ENCODE results near the gene CD93. TPM values are rescaled to one million over a fixed set of nuclear protein-coding genes. Genes with fewer than 3 reads are reported as not detected.

The CD93 gene
- total and polyA plus RNA-seq, 2 of the 8 experiments (the other 6 are each of a cell fraction or from before 2014, with no cell fraction given): under 0.01 to 0.07 TPM

DNA sequence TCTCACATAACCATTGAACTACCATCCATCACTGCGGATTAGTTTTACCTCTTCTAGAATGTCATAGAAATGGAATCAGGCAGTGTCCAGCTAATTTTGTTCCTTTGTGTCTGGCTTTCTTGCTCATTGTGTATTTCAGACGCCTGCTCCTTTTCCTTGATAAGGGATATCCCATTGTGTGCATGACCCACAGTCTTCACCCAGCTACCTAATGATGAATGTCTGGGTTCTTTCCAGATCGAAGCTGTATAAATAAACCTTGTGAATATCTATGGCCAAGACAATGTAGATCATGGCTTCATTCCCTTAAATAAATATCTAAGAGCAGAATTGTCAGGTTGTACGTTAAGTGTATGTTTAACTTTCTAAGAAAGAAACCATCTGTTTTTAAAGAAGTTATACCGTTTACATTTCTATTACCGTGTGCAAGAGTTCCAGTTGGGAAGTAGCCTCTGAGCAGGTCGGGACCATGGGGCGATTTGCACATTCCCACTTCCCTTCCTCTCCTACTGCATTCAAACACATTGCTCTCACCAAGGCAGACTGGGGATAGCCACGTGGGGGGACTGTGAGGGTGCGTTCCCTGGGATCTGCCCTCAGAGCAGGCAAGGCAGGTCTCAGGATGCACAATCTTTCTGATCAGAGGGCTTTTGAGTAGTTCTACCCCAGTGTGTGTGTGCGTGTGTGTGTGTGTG lies 13.1 kb downstream of the CD93 start:
- H3K27ac ChIP-seq (ENCODE audit: low read depth, low read length): no peak overlapping the region
- H3K14ac ChIP-seq (ENCODE audit: insufficient read length): no peak overlapping the region
- no peaks in the 10 kb centered on the region for H3K4me1 ChIP-seq (replicated peaks in 1 of 4; ENCODE audit: control insufficient read depth in 3 of 4, insufficient read depth in 4 of 4, low read length in 3 of 4)
- H3K36me3 ChIP-seq (ENCODE audit: control insufficient read depth in 2 of 4, insufficient read depth in 4 of 4, low read length in 3 of 4): no peaks in the 10 kb centered on the region
- ChIA-PET POLR2A (ENCODE audit: partially characterized antibody) (no interaction called here), CTCF (ENCODE audit: partially characterized antibody) (interaction anchor here (0.7 to 1.8 kb wide), 3 partner anchors 10 to 125 kb away, joined by 3 read pairs; no protein-coding TSS in a partner anchor)
- no peak overlapping the region for H2BK20ac ChIP-seq (ENCODE audit: low read length)
- H3K23me2 ChIP-seq (ENCODE audit: low read depth, low read length): no peaks in the 10 kb centered on the region
- H4K5ac ChIP-seq (ENCODE audit: insufficient read length, low read depth, low read length): no peak overlapping the region
- H3K4me3 ChIP-seq (ENCODE audit: extremely low read depth in 1 of 4, insufficient read depth in 2 of 4, low read depth in 3 of 4, low read length in 4 of 4): no peak overlapping the region
- no peak overlapping the region for H3K56ac ChIP-seq (replicated peaks; ENCODE audit: insufficient read length, low read depth, low read length)
- no peak overlapping the region for H4K91ac ChIP-seq (replicated peaks; ENCODE audit: insufficient read length, low read length)
- H2BK12ac ChIP-seq (ENCODE audit: low read depth, low read length): no peak overlapping the region
- H3K9ac ChIP-seq (replicated peaks in 1 of 4; ENCODE audit: extremely low read depth in 1 of 4, low read depth in 3 of 4, low read length in 3 of 4): no peak overlapping the region
- no peaks in the 10 kb centered on the region for H3K9me3 ChIP-seq (ENCODE audit: insufficient read depth in 2 of 2, low read depth in 1 of 2, low read length in 1 of 2)
- H3K79me1 ChIP-seq (ENCODE audit: low read depth, low read length): no peaks in the 10 kb centered on the region
- no peak overlapping the region for H3K23ac ChIP-seq (ENCODE audit: insufficient read length)
- no peak overlapping the region; the same call in 1 of the 2 replicates for H2BK15ac ChIP-seq (ENCODE audit: low read length)
- 79% methylated on average over 11 of the region's 11 CpGs; no CpG with 5 or more reads in 1 of the 2 experiments for WGBS, 2 experiments (ENCODE audit: extremely low coverage in 1 of 2, insufficient coverage in 1 of 2, insufficient read length in 1 of 2, insufficient replicate concordance in 2 of 2, low coverage in 1 of 2, low lambda C conversion rate in 2 of 2, missing lambda C conversion rate in 1 of 2)
- H2AK5ac ChIP-seq (ENCODE audit: low read depth, low read length): no peak overlapping the region
- H4K20me1 ChIP-seq (replicated peaks in 1 of 2; ENCODE audit: control insufficient read depth in 1 of 2, insufficient read depth in 2 of 2, low read length in 2 of 2): no peaks in the 10 kb centered on the region
- no peak overlapping the region for H2BK120ac ChIP-seq (replicated peaks; ENCODE audit: low read depth, low read length)
- no peak overlapping the region for H3K18ac ChIP-seq (ENCODE audit: extremely low read depth, low read length)
- H3K4me2 ChIP-seq (ENCODE audit: insufficient read depth in 1 of 2, low read depth in 2 of 2, low read length in 2 of 2): no peak overlapping the region
- H3K4ac ChIP-seq (replicated peaks; ENCODE audit: insufficient read length, low read depth, low read length): no peak overlapping the region
- FAIRE-seq (no peak), DNase-seq (ENCODE audit: low read depth in 1 of 2, low spot score in 2 of 2) (no peak)
- H4K8ac ChIP-seq (ENCODE audit: extremely low read depth, insufficient read depth, low read length): no peak overlapping the region
- no peak overlapping the region for H2BK5ac ChIP-seq (ENCODE audit: low read depth, low read length)
- no peaks in the 10 kb centered on the region for H3K27me3 ChIP-seq (replicated peaks in 1 of 4; ENCODE audit: control insufficient read depth in 3 of 4, extremely low read depth in 1 of 4, insufficient read depth in 3 of 4, low read length in 3 of 4)
- H2AFZ ChIP-seq (ENCODE audit: low read length): no peak overlapping the region
- H3K79me2 ChIP-seq (ENCODE audit: control insufficient read depth in 1 of 2, insufficient read depth in 2 of 2, low read length in 2 of 2): no peaks in the 10 kb centered on the region
- TF ChIP-seq POLR2AphosphoS5 (IDR thresholded peaks at IDR 0.05; ENCODE audit: low read depth, low read length) (no peak), MAX (IDR thresholded peaks at IDR 0.05) (no peak), SP1 (IDR thresholded peaks at IDR 0.05; ENCODE audit: low read depth, low read length) (no peak), RBBP5 (IDR thresholded peaks at IDR 0.05; ENCODE audit: borderline replicate concordance, low read depth, low read length) (no peak), ATF2 (IDR thresholded peaks at IDR 0.05; ENCODE audit: low read length) (no peak), BACH1 (IDR thresholded peaks at IDR 0.05; ENCODE audit: low read length) (no peak), SP4 (IDR thresholded peaks at IDR 0.05; ENCODE audit: low read length) (no peak), HDAC6 (IDR thresholded peaks at IDR 0.05; ENCODE audit: low read depth, low read length) (no peak), JUN (IDR thresholded peaks at IDR 0.05; ENCODE audit: low read depth, low read length) (no peak), SAP30 (IDR thresholded peaks at IDR 0.05; ENCODE audit: insufficient read depth, insufficient replicate concordance, low read length) (no peak)
- TF ChIP-seq, protein P1, sequence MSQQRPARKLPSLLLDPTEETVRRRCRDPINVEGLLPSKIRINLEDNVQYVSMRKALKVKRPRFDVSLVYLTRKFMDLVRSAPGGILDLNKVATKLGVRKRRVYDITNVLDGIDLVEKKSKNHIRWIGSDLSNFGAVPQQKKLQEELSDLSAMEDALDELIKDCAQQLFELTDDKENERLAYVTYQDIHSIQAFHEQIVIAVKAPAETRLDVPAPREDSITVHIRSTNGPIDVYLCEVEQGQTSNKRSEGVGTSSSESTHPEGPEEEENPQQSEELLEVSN (IDR thresholded peaks at IDR 0.05): no peak

All from H1 (cell line).